ENCODE data around the gene ATP6V0E2. TPM values are rescaled to one million over a fixed set of nuclear protein-coding genes. Genes with fewer than 3 reads are reported as not detected.
A peak's percentile ranks its signal among the peaks of the same experiment; 100 is the strongest.

ATP6V0E2 gene
- total and polyA plus RNA-seq, 4 donors = 12.2 to 24.3 (median 18.0) TPM

- Histone ChIP-seq H3K27ac (ENCODE audit: low read depth in 1 of 2, low read length in 2 of 2) (no peak overlapping the region), H3K27me3 (ENCODE audit: control insufficient read depth in 1 of 2, insufficient read depth in 2 of 2, low read length in 1 of 2) (no peaks in the 10 kb centered on the region), H3K9me3 (ENCODE audit: control insufficient read depth, low read length) (no peaks in the 10 kb centered on the region), H3K4me3 (ENCODE audit: low read length in 2 of 2) (no peak overlapping the region), H3K36me3 (ENCODE audit: control insufficient read depth in 1 of 2, insufficient read depth in 2 of 2, low read length in 1 of 2) (peaks cover 0 to 3% of the 10 kb centered on the region in 2 donors), H3K4me1 (ENCODE audit: control insufficient read depth in 1 of 2, insufficient read depth in 2 of 2, low read length in 2 of 2) (no peaks in the 10 kb centered on the region)
- intact Hi-C loops (cut with DNase I) = no loop called here
- ATAC-seq (ENCODE audit: low FRiP score) (no peak), DNase-seq (no peak)
- WGBS, 2 donors = 89 to 90% methylated on average over 3 of the region's 3 CpGs
These were observed 27.2 kb upstream of the ATP6V0E2 start for GRCh38 chr7:149846436-149847046.

- no peak for DNase-seq
- no peaks in the 10 kb centered on the region for H3K9me3 ChIP-seq (ENCODE audit: control insufficient read depth, low read length)
- intact Hi-C loops (cut with DNase I) = no loop called here
- WGBS, 2 donors = 82 to 89% methylated on average over 6 of the region's 6 CpGs
- H3K27ac ChIP-seq (ENCODE audit: low read depth in 1 of 2, low read length in 2 of 2) = no peak overlapping the region
- H3K4me3 ChIP-seq (ENCODE audit: low read length in 2 of 2) = no peak overlapping the region
- no peaks in the 10 kb centered on the region for H3K27me3 ChIP-seq (ENCODE audit: control insufficient read depth in 1 of 2, insufficient read depth in 2 of 2, low read length in 1 of 2)
- no peaks in the 10 kb centered on the region for H3K4me1 ChIP-seq (ENCODE audit: control insufficient read depth in 1 of 2, insufficient read depth in 2 of 2, low read length in 2 of 2)
- no peak for ATAC-seq (ENCODE audit: low FRiP score)
- peaks cover 0 to 3% of the 10 kb centered on the region in 2 donors for H3K36me3 ChIP-seq (ENCODE audit: control insufficient read depth in 1 of 2, insufficient read depth in 2 of 2, low read length in 1 of 2)
These were observed 24.6 kb upstream of the ATP6V0E2 start for GRCh38 chr7:149849174-149849573.

GRCh38 chr7:149850007-149850594 is 23.7 kb upstream of the ATP6V0E2 start:
- no peak overlapping the region for H3K27ac ChIP-seq (ENCODE audit: low read depth in 1 of 2, low read length in 2 of 2)
- DNase-seq (no peak), ATAC-seq (ENCODE audit: low FRiP score) (no peak)
- H3K4me1 ChIP-seq (ENCODE audit: control insufficient read depth in 1 of 2, insufficient read depth in 2 of 2, low read length in 2 of 2) = no peaks in the 10 kb centered on the region
- H3K27me3 ChIP-seq (ENCODE audit: control insufficient read depth in 1 of 2, insufficient read depth in 2 of 2, low read length in 1 of 2) = no peaks in the 10 kb centered on the region
- peaks cover 0 to 3% of the 10 kb centered on the region in 2 donors for H3K36me3 ChIP-seq (ENCODE audit: control insufficient read depth in 1 of 2, insufficient read depth in 2 of 2, low read length in 1 of 2)
- intact Hi-C loops (cut with DNase I) = no loop called here
- WGBS, 2 donors = 86% methylated on average over 16 of the region's 16 CpGs
- H3K4me3 ChIP-seq (ENCODE audit: low read length in 2 of 2) = no peak overlapping the region
- H3K9me3 ChIP-seq (ENCODE audit: control insufficient read depth, low read length) = no peaks in the 10 kb centered on the region

GRCh38 chr7:149850716-149851115 is 23.1 kb upstream of the ATP6V0E2 start:
- no peaks in the 10 kb centered on the region for H3K9me3 ChIP-seq (ENCODE audit: control insufficient read depth, low read length)
- H3K4me3 ChIP-seq (ENCODE audit: low read length in 2 of 2) = no peak overlapping the region
- no peaks in the 10 kb centered on the region for H3K27me3 ChIP-seq (ENCODE audit: control insufficient read depth in 1 of 2, insufficient read depth in 2 of 2, low read length in 1 of 2)
- H3K36me3 ChIP-seq (ENCODE audit: control insufficient read depth in 1 of 2, insufficient read depth in 2 of 2, low read length in 1 of 2) = peaks cover 0 to 3% of the 10 kb centered on the region in 2 donors
- no peak overlapping the region for H3K27ac ChIP-seq (ENCODE audit: low read depth in 1 of 2, low read length in 2 of 2)
- 57 to 71% methylated on average over 4 of the region's 4 CpGs for WGBS, 2 donors
- DNase-seq (no peak), ATAC-seq (ENCODE audit: low FRiP score) (no peak)
- intact Hi-C loops (cut with DNase I) = no loop called here
- no peaks in the 10 kb centered on the region for H3K4me1 ChIP-seq (ENCODE audit: control insufficient read depth in 1 of 2, insufficient read depth in 2 of 2, low read length in 2 of 2)

GRCh38 chr7:149851449-149851848 is 22.3 kb upstream of the ATP6V0E2 start:
- DNase-seq (no peak), ATAC-seq (ENCODE audit: low FRiP score) (no peak)
- intact Hi-C loops (cut with DNase I) = no loop called here
- H3K9me3 ChIP-seq (ENCODE audit: control insufficient read depth, low read length) = no peaks in the 10 kb centered on the region
- peaks cover 0 to 3% of the 10 kb centered on the region in 2 donors for H3K36me3 ChIP-seq (ENCODE audit: control insufficient read depth in 1 of 2, insufficient read depth in 2 of 2, low read length in 1 of 2)
- WGBS, 2 donors = 89 to 91% methylated on average over 9 of the region's 9 CpGs
- H3K27me3 ChIP-seq (ENCODE audit: control insufficient read depth in 1 of 2, insufficient read depth in 2 of 2, low read length in 1 of 2) = no peaks in the 10 kb centered on the region
- no peak overlapping the region for H3K27ac ChIP-seq (ENCODE audit: low read depth in 1 of 2, low read length in 2 of 2)
- H3K4me3 ChIP-seq (ENCODE audit: low read length in 2 of 2) = no peak overlapping the region
- no peaks in the 10 kb centered on the region for H3K4me1 ChIP-seq (ENCODE audit: control insufficient read depth in 1 of 2, insufficient read depth in 2 of 2, low read length in 2 of 2)

- ATAC-seq (ENCODE audit: low FRiP score) = no peak
- peaks cover 0 to 1% of the 10 kb centered on the region in 2 donors for H3K36me3 ChIP-seq (ENCODE audit: control insufficient read depth in 1 of 2, insufficient read depth in 2 of 2, low read length in 1 of 2)
- H3K4me1 ChIP-seq (ENCODE audit: control insufficient read depth in 1 of 2, insufficient read depth in 2 of 2, low read length in 2 of 2) = no peaks in the 10 kb centered on the region
- no peaks in the 10 kb centered on the region for H3K9me3 ChIP-seq (ENCODE audit: control insufficient read depth, low read length)
- H3K4me3 ChIP-seq (ENCODE audit: low read length in 2 of 2) = no peak overlapping the region
- H3K27me3 ChIP-seq (ENCODE audit: control insufficient read depth in 1 of 2, insufficient read depth in 2 of 2, low read length in 1 of 2) = no peaks in the 10 kb centered on the region
- no peak overlapping the region for H3K27ac ChIP-seq (ENCODE audit: low read depth in 1 of 2, low read length in 2 of 2)
- intact Hi-C loops (cut with DNase I) = no loop called here
- 95 to 96% methylated on average over 9 of the region's 9 CpGs for whole genome bisulfite sequencing, 2 donors
- DNase-seq = no peak
These were observed 20.6 kb upstream of the ATP6V0E2 start for GRCh38 chr7:149853157-149853556.

- H3K4me1 ChIP-seq (ENCODE audit: control insufficient read depth in 1 of 2, insufficient read depth in 2 of 2, low read length in 2 of 2) = no peaks in the 10 kb centered on the region
- 43 to 46% methylated on average over 13 of the region's 13 CpGs for WGBS, 2 donors
- no peaks in the 10 kb centered on the region for H3K9me3 ChIP-seq (ENCODE audit: control insufficient read depth, low read length)
- no peak overlapping the region for H3K4me3 ChIP-seq (ENCODE audit: low read length in 2 of 2)
- ATAC-seq (ENCODE audit: low FRiP score) = peak; percentile 38
- DNase-seq = no peak
- H3K27ac ChIP-seq (ENCODE audit: low read depth in 1 of 2, low read length in 2 of 2) = no peak overlapping the region
- H3K36me3 ChIP-seq (ENCODE audit: control insufficient read depth in 1 of 2, insufficient read depth in 2 of 2, low read length in 1 of 2) = no peaks in the 10 kb centered on the region
- no peaks in the 10 kb centered on the region for H3K27me3 ChIP-seq (ENCODE audit: control insufficient read depth in 1 of 2, insufficient read depth in 2 of 2, low read length in 1 of 2)
- intact Hi-C loops (cut with DNase I) = no loop called here
These were observed 19.0 kb upstream of the ATP6V0E2 start for GRCh38 chr7:149854611-149855360.

- Histone ChIP-seq H3K36me3 (ENCODE audit: control insufficient read depth in 1 of 2, insufficient read depth in 2 of 2, low read length in 1 of 2) (no peaks in the 10 kb centered on the region), H3K27ac (ENCODE audit: low read depth in 1 of 2, low read length in 2 of 2) (no peak overlapping the region), H3K27me3 (ENCODE audit: control insufficient read depth in 1 of 2, insufficient read depth in 2 of 2, low read length in 1 of 2) (no peaks in the 10 kb centered on the region), H3K9me3 (ENCODE audit: control insufficient read depth, low read length) (no peaks in the 10 kb centered on the region), H3K4me3 (ENCODE audit: low read length in 2 of 2) (no peak overlapping the region), H3K4me1 (ENCODE audit: control insufficient read depth in 1 of 2, insufficient read depth in 2 of 2, low read length in 2 of 2) (no peaks in the 10 kb centered on the region)
- intact Hi-C loops (cut with DNase I) = no loop called here
- DNase-seq (no peak), ATAC-seq (ENCODE audit: low FRiP score) (no peak)
- WGBS, 2 donors = 83 to 84% methylated on average over 16 of the region's 16 CpGs
These were observed 18.1 kb upstream of the ATP6V0E2 start for GRCh38 chr7:149855361-149856305.
